Psoas muscle (tissue), 8 donors: ENCODE results near the gene IQCM. TPM values are rescaled to one million over a fixed set of nuclear protein-coding genes. Genes with fewer than 3 reads are reported as not detected.
A peak's percentile ranks its signal among the peaks of the same experiment; 100 is the strongest.

Experiments used
- ATAC-seq, 4 donors: fragments of 200-7000 bp; cut with Tn5 transposase; one replicate each; pipeline ENCODE4 v1.9.1; 2020; ENCODE audit warnings: moderate library complexity in 3 of 4, mild to moderate bottlenecking in 2 of 4
- DNase-seq, 2 donors: peaks; one replicate each; pipeline ENCODE4 v3.0.0-alpha.2; 2020
- H3K27ac ChIP-seq: fragments of 200-600 bp; one replicate; pipeline ENCODE4 v1.8.0; 2022
- H3K27me3 ChIP-seq, 3 donors: fragments of 200-600 bp in 1 of 3; one replicate each; pipeline versions ENCODE4 v1.6.1 to v1.8.0; 2013 to 2022; ENCODE audit warnings: low read length in 2 of 3, mild to moderate bottlenecking in 2 of 3, moderate library complexity in 1 of 3; ENCODE audit not compliant: insufficient read depth in 3 of 3
- H3K36me3 ChIP-seq, 2 donors: fragments of 200-600 bp in 1 of 2; one replicate each; pipeline versions ENCODE4 v1.6.1 to v1.8.0; 2013 to 2022; ENCODE audit warnings: low read depth in 1 of 2, mild to moderate bottlenecking in 1 of 2, moderate library complexity in 1 of 2; ENCODE audit not compliant: insufficient read depth in 1 of 2
- H3K4me1 ChIP-seq: fragments of 200-600 bp; one replicate; pipeline ENCODE4 v1.8.0; 2022
- H3K4me3 ChIP-seq: fragments of 200-600 bp; one replicate; pipeline ENCODE4 v1.8.0; 2022; ENCODE audit warnings: mild to moderate bottlenecking
- H3K9me3 ChIP-seq: fragments of 200-600 bp; one replicate; pipeline ENCODE4 v1.8.0; 2022
- CTCF ChIP-seq: fragments of 200-600 bp; IDR thresholded peaks from one replicate; pipeline ENCODE4 v1.8.0; 2022; ENCODE audit warnings: antibody characterized with exemption
- WGBS, 3 donors: extraction: QIAGEN DNeasy Blood & Tissue Kit; methylation state at CpG; one replicate each; pipeline versions ENCODE4 v1.1.6 to v1.1.7; 2013; 5-methylcytosine and 5-hydroxymethylcytosine counted together
- intact Hi-C, 2 donors: fragments of 100-400 bp; cut with DNase I; formaldehyde crosslinking; loops; one replicate each; pipeline versions ENCODE4 v1.11.0 to v1.14.2; 2022
- polyA plus RNA-seq, 3 donors: library from polyadenylated mRNA; stranded (reverse); fragments of 200-250 nt; gene quantifications; one replicate each; pipeline ENCODE4 v1.2.3, GENCODE V29; 2013
- total RNA-seq, 4 donors: library from RNA; stranded (reverse); fragmentation: NEBNext Ultra II Directional in 2 of 4; extraction: Animal tissue kit (Norgen Biotek cat#: 25700) in 2 of 4; gene quantifications; one replicate each; pipeline versions ENCODE4 v1.2.1 to v1.2.4, GENCODE V29; 2021 to 2023
- donor health status: healthy with polysubstance abuse.
- donor health status: DM: no; HTN: no; CAD: no; lungs with moderate emphysema.
- donor health status: Bipolar disorder and iron deficiency.
- donor health status: healthy.
- donor health status: DM: yes; HTN: yes; CAD: no.
- donor health status: DM: no; HTN: no; CAD: no.
- donor health status: DM: no; HTN: no; CAD: no.
- donor health status: DM: yes; HTN: yes; CAD: no.

Gene IQCM
- total and polyA plus RNA-seq, 7 donors = 1.1 TPM; not detected in 6

- no peak overlapping the region for H3K4me3 ChIP-seq
- H3K9me3 ChIP-seq = no peaks in the 10 kb centered on the region
- ATAC-seq (no peak), DNase-seq (no peak)
- H3K27ac ChIP-seq = no peak overlapping the region
- H3K4me1 ChIP-seq = no peaks in the 10 kb centered on the region
- intact Hi-C loops = no loop called here
- TF ChIP-seq CTCF = no peak
- no peaks in the 10 kb centered on the region for H3K27me3 ChIP-seq
- H3K36me3 ChIP-seq = no peaks in the 10 kb centered on the region
- WGBS, 3 donors = 34 to 54% (median 38%) methylated on average over 1 of the region's 1 CpG
Measured at GRCh38 chr4:149441338-149441737, 374.3 kb downstream of the IQCM start.

- Histone ChIP-seq H3K27me3 (no peaks in the 10 kb centered on the region), H3K4me3 (no peak overlapping the region), H3K27ac (no peak overlapping the region), H3K36me3 (no peaks in the 10 kb centered on the region), H3K4me1 (no peaks in the 10 kb centered on the region), H3K9me3 (no peaks in the 10 kb centered on the region)
- intact Hi-C loops = no loop called here
- no peak for ATAC-seq
- 95 to 100% (median 100%) methylated on average over 1 of the region's 1 CpG for WGBS, 3 donors
- no peak for DNase-seq
- no peak for TF ChIP-seq CTCF
Measured at GRCh38 chr4:149426461-149426860, 389.2 kb downstream of the IQCM start.

GRCh38 chr4:149409555-149409962, 406.1 kb downstream of the IQCM start:
- ATAC-seq (peak in 3 of 4 donors; percentile 28 to 55 (median 42)), DNase-seq (peak; percentile 7 to 26)
- Histone ChIP-seq H3K27ac (no peak overlapping the region), H3K36me3 (no peaks in the 10 kb centered on the region), H3K27me3 (no peaks in the 10 kb centered on the region), H3K9me3 (no peaks in the 10 kb centered on the region), H3K4me3 (no peak overlapping the region), H3K4me1 (peaks cover 4% of the 10 kb centered on the region)
- intact Hi-C loops = no loop called here
- TF ChIP-seq CTCF = no peak
- 17 to 36% (median 26%) methylated on average over 3 of the region's 3 CpGs for whole genome bisulfite sequencing, 3 donors

- peak; percentile 64 to 88 (median 78) for ATAC-seq
- Histone ChIP-seq H3K36me3 (no peaks in the 10 kb centered on the region), H3K4me3 (no peak overlapping the region), H3K27me3 (no peaks in the 10 kb centered on the region), H3K27ac (no peak overlapping the region), H3K4me1 (peaks cover 4% of the 10 kb centered on the region), H3K9me3 (no peaks in the 10 kb centered on the region)
- no peak for TF ChIP-seq CTCF
- intact Hi-C loops = no loop called here
- 15 to 31% (median 23%) methylated on average over 4 of the region's 4 CpGs for WGBS, 3 donors
- peak; percentile 24 to 44 for DNase-seq
Measured at GRCh38 chr4:149409146-149409545, 406.5 kb downstream of the IQCM start.

- DNase-seq = no peak
- no peak for TF ChIP-seq CTCF
- intact Hi-C loops = no loop called here
- Histone ChIP-seq H3K9me3 (no peaks in the 10 kb centered on the region), H3K4me3 (no peak overlapping the region), H3K4me1 (no peaks in the 10 kb centered on the region), H3K36me3 (no peaks in the 10 kb centered on the region), H3K27me3 (no peaks in the 10 kb centered on the region), H3K27ac (no peak overlapping the region)
- ATAC-seq = no peak
- 66 to 86% (median 84%) methylated on average over 3 of the region's 3 CpGs for WGBS, 3 donors
Measured at GRCh38 chr4:149404143-149404542, 411.5 kb downstream of the IQCM start.
